ENCODE measurements around the gene TNFSF15. TPM values are rescaled to one million over a fixed set of nuclear protein-coding genes. Genes with fewer than 3 reads are reported as not detected.
A peak's percentile ranks its signal among the peaks of the same experiment; 100 is the strongest.

TNFSF15 gene
- total RNA-seq, result 1.3 and 7.3 TPM in 2 replicates

DNA sequence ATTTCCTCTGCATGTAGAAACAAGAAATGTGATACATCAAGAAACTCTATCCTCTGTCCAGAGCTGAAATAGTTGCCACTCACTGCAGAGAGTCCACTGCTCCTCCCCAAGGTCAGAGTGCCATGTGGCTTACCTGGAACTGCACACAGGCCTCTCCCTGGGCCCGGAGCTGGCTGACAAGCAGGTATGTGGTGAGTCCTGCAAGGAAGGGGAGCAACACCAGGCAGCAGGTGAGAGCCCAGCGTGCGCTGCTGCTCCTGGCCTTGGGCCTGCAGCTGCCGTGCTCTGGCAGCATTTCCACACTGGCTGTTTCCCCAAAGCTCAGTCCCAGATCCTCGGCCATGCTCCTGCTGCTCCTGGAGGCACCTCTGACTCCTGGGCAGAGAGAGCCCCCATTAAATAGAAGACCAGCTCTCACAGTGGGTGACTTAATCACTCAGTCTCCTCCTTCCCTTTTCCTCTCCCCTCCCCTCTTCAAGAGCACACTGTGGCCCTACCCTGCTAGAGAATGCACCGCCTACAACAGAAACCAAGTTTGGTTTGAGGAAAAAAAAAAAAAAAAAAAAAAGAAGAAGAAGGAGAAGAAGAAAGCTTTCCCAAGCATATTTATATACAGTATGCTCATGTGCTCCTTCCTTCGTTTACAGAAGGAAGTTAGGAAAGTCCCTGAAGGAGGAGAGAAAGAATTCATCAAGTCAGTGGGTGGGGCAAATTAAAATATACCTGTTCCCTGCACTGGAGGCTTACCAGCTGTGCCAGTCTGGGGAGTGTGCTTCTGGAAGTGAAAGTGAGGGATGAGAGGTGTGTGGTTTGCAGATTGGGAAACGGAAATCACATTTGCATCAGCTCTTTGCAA is at the start of gene TNFSF15:
Gene TNFSF15 (minus strand): TSS at position 370 of the 856 bp plus-strand sequence. CDS start 27 bp downstream, at position 343.
- peak; percentile 61 for DNase-seq (ENCODE audit: low read depth)

DNA sequence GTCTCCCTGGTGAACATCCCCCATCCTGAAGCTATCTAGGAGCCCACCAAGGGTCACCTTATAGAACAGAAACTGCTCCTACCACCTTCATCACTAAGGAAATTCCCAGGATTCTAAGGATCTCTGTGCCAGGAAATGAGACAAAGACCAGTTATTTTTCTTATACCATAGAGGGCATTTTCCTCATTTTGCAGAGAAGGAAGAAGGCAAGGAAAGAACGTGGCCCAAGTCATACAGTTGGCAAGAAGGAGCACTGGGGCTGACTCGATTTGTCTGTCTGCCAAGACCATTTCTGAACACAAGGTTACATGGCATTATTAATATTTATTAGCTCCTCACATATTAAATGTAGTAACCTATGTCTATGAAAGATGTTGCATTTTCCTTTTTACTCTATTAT is 49.6 kb upstream of the TNFSF15 start:
- no peak for DNase-seq (ENCODE audit: low read depth)

DNA sequence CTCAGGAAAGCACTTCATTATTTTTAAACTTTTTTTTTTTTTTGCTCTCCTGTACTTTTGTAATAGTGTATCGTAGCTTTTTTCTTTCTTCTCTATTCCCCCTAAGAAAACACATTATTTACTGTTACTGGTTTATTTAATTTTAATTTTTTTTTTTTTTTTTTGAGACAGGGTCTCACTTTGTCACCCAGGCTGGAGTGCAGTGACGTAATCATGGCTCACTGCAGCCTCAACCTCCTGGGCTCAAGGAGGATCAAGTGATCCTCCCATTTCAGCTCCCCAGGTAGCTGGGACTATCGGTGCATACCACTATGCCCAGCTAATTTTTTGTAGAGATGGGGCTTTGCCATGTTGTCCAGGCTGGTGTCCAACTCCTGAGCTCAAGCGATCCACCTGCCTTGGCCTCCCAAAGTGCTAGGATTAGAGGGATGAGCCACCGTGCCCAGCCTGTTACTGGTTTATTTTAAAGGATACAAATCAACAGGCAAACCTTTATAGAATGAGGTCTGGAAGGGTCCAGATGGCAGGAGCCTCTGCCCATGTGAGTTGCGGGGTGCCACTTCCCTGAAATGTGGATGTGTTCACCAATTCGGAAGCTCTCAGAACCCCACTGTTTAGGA is 49.0 kb upstream of the TNFSF15 start:
- no peak for DNase-seq (ENCODE audit: low read depth)

DNA sequence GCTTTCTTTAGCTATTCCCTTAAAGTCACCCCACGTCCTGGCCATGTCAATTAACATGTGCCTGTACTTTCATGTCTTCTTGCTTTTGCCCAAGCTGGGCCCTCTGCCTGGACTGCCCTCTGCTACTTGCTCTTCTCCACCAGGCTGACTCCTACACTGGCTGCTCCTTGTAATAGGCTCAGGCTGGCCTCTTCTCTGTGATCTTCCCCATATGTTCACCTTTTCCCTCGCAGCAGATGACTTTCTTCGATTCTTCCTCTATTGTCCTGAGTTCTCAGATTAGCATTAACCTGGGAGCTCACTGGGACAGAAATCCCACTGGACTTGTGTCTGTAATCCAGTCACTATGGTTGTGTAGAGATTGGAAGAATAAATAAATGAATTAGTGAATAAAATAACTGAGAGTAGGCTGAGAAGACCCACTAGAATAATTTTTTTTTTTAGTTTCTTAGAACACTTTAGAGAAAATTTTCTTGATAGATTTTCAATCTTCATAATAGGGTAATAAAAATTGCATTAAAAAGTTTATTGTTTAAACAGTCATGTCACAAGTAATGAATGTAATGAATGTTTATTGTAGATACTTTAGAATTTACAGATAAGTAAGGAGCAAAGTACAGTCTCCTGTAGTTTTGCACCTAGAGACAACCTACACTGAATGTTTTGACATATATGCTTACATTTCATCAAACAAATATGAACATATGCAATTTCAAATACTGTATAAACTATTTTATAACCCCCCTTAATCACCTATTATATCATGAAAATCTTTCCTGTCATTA is 47.4 kb upstream of the TNFSF15 start:
- DNase-seq (ENCODE audit: low read depth), result no peak

DNA sequence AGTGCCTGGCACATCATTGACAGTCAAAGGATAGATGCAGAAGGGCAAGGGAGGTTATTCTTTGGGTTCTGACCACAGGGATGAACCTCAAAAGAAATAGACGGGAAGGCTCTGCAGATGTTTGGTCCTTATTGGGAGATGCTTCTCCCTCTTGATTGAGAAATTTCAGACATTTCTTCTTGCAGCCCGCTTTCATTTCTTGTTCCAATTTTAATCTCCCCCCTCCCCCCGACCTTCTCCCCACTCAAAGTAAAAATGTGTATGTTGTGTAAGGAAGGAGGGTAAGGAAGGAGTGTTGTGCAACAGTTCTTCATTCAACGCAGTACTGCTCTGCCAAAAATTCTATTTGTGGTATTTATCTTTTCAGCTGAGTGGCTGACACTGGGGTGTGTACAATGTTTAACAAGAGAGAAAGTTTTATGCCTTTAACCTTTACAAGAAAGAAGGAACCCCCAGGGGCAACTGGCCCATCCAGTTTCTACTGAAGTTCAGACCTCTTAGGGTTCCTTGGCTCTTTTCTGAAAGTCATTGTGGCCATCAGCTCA is 46.3 kb upstream of the TNFSF15 start:
- peak; percentile 70 for DNase-seq (ENCODE audit: low read depth)

DNA sequence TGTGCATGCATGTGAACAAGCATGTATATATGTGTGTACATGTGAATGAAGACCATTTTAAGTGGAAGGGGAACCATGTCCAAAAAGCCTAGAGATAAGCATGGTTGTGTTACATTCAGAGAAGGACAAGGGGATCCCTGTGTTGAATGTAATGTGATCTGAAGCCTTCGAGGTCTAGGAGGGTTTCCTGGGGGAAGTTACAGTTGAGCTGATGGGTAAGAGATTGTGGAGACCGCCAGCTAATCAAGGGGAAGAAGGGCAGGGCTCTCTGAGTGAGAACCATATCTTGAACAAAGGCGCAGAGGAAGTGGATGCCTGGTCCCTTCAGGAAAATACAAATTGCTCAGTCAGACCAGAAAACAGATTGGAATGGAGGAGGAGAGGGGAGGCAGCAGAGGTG is 45.5 kb upstream of the TNFSF15 start:
- no peak for DNase-seq (ENCODE audit: low read depth)

DNA sequence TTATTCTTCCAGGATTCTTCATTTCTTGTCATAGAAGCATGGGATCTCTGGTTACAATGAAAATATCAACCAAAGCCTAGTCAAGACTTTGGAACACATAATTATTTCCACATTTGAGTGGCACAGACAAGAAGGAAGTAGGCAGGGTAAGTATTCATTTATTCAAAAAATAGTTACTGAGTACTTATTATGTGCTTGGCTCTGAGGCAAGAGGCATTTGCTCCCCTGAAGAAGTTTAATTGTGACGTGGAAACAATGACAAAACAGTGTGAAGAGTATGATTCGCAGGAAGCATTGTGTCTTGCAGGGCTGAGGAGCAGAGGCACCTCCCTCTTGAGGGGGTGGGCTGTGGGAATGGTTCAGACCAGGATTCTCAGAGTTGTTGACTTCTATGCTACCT is 45.0 kb upstream of the TNFSF15 start:
- peak; percentile 64 for DNase-seq (ENCODE audit: low read depth)

DNA sequence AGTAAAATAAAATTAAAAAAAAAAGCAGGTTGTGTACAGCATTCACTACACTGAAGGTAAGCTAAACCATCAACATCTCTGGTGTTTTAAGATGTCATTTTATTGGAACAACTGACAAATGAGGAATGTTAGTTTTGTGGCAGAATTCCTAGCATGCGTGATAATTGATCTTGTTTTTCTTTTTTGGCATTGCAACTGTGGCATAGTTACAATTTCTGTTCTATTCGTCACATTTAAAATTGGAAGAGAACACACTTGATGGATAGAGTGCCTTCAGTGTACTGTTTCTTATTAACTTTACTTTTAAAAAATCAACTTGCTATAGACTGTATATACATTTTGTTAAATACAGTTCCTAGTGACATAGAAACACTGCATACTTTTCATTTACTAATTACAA is 43.6 kb upstream of the TNFSF15 start:
- DNase-seq (ENCODE audit: low read depth), result no peak

DNA sequence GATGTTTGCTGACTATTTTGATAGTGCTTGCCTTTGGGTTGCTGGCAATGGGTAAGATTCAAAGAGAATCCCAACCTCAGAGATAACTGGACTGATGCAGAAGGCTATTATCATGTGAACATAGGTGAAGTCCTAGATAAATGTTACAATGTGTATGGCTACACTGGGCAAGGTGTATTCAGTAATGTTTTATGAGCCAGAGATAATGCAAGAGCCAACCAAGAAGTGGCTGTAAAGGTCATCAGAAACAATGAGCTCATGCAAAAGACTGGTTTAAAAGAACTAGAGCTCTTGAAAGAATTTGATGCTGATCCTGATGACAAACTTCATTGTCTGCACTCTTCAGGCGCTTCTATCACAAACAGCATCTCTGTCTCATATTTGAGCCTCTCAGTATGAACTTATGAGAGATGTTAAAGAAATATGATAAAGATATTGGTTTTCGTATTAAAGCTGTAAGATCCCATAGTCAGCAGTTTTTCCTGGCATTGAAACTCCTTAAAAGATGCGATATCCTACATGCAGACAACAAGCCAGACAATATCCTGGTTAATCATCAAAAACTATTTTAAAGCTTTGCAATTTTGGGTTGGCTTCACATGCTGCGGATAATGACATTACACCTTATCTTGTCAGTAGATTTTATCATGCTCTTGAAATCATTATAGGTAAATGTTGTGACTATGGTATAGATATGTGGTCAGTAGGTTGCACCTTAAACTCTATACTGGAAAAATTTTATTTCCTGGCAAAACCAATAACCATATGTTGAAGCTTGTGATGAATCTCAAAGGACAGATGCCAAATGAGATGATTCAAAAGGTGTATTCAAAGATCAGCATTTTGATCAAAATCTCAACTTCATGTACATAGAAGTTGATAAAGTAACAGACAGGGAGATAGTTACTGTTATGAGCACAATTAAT is 41.9 kb upstream of the TNFSF15 start:
- DNase-seq (ENCODE audit: low read depth), result no peak

DNA sequence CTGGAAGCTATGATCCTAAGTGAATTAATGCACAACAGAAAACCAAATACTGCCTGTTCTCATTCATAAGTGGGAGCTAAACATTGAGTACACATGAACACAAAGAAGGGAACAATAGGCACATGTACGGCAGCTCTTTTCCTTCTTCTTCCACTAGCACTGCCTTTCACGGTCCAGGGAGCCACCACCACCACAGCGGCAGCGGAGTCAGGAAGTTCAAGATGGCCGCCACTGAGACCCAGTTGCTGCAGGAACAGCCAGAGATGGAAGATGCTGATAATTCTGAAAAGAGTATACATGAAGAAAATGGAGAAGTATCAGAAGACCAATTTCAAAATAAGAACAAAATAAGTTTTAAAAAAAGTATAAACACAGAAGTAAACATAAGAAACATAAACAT is 39.5 kb upstream of the TNFSF15 start:
- DNase-seq (ENCODE audit: low read depth), result no peak

DNA sequence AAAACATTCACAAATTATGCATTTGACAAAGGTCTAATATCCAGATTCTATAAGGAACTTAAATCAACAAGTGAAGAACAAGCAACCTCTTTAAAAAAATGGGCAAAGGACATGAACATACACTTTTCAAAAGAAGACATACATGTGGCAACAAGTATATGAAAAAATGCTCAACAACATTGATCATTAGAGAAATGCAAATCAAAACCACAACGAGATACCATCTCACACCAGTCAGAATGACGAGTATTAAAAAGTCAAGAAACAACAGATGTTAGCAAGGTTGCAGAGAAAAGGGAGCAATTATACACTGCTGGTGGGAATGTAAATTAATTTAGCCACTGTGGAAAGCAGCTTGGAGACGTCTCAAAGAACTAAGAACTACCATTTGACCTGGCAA is 38.9 kb upstream of the TNFSF15 start:
- no peak for DNase-seq (ENCODE audit: low read depth)

DNA sequence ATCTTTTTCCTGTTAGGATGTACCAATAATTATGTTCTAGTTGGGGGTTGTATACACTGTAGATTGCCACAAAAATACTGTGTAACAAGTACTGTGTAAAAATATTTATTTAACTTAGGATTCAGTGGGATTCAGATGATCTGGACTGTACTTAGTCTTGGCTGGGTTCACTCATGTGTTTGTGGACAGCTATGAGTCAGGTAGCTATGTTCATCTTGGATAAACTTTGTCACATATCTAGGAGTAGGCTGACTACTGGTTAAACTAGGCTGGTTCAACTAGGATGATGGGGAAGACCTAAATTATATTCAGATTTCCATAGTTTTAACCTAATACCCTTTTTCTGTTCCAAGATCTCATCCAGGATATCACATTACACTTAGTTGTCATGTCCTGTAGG is 32.1 kb upstream of the TNFSF15 start:
- DNase-seq (ENCODE audit: low read depth), result peak; percentile 70

DNA sequence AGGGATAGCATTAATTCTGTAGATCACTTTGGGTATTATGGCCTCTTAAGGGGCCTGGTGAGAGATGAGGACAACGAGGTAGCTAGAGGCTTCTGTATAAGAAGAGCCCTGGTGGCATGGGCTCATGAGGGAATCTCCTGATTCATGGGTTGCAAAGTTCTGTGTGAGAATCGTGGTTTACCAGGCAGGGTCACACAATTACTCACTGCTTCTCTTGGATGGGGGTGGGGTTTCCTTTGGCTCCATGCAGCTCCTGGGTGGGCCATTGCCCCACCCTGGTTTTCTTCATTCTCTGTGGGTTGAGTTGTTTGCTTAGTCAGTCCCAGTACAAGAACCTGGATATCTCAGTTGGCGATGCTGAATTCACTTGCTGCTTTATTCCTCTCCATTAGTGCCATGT is 30.9 kb upstream of the TNFSF15 start:
- DNase-seq (ENCODE audit: low read depth), result peak; percentile 68

DNA sequence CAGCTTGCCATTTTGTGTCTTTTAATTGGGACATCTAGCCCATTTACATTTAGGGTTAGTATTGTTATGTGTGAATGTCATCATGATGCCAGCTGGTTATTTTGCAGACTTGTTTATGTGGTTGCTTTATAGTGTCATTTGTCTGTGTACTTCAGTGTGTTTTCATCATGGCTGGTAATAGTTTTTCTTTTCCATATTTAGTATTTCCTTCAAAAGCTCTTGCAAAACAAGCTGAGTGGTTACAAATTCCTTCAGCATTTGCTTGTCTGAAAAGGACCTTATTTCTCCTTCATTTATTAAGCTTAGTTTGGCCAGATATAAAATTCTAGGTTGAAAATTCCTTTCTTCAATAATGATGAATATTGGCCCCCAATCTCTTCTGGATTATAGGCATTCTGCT is 28.5 kb upstream of the TNFSF15 start:
- DNase-seq (ENCODE audit: low read depth), result no peak

DNA sequence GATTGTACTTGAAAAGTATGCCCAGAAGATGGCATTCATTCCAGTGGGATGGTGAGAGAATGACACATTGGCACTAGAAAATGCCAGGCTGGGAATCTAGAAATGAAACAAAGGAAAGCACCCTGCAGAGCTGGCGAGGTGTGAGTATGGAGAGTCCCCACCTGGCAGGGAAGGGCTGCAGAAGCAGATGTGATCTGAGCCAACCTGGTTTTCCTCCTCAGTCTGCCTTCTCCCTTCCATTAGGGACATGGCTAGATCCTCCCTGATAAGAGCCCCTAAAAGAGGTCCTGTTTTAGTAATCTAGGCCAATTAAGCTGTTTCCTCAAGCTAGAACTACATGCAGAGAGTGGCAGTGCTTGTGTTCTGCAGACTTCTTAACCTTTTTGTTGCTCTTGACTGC is 24.7 kb upstream of the TNFSF15 start:
- DNase-seq (ENCODE audit: low read depth), result peak; percentile 39

DNA sequence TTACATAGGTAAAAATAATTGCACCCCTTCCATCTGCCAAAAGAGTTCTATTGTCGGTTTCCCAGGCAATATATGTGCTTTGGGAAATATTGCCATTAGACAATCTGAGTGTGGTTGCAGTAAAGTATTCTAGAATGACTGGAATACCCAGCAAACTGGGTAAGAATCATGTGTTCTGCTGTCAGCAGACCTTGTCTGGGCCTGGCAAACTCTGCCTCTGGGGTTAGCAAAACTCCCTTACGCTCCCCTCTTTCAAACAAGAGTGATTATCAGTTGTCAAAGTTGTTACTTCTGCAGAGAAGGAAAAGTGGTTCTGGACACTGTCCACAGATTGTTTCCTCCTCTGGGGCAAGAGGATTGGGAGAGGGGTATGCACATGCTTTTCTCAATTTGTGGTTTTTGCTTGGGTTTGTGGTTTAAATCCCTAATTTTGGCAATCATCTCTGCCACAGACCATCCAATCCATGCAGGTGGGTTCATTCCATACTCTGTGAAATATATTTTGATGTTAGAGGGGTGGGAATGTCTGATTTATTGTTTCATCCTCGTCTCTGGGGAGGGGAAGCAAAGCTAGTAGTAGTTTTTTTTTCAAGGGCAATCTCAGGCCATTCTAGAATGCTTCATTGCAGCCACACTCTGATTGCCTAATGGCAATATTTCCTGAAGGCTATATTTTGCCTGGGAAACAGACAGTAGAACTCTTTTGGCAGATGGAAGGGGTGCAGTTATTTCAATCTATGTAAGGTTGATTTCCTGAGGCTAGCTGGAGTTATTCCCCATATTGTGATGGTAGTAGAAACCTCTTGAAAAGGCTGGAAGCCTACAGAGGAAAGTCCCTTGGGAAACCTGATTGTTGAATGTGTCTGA is 24.0 kb upstream of the TNFSF15 start:
- DNase-seq (ENCODE audit: low read depth), result no peak

DNA sequence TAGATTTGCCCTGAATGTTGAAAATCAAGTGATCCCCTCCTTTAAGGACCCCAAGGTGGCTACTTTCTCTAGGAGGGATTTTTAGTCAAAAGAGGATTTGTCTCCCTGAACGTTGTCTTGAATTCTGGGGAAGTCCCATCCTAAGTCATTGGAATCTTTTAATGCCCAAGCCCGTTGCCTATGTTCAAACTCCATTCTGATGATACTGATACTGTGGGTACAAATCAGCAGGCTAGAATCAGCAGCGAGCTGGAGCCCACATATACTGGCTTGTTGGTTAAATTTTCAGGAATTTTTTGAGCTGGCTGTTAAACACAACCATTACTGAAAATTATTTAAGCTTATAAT is 22.4 kb upstream of the TNFSF15 start:
- DNase-seq (ENCODE audit: low read depth), result no peak

DNA sequence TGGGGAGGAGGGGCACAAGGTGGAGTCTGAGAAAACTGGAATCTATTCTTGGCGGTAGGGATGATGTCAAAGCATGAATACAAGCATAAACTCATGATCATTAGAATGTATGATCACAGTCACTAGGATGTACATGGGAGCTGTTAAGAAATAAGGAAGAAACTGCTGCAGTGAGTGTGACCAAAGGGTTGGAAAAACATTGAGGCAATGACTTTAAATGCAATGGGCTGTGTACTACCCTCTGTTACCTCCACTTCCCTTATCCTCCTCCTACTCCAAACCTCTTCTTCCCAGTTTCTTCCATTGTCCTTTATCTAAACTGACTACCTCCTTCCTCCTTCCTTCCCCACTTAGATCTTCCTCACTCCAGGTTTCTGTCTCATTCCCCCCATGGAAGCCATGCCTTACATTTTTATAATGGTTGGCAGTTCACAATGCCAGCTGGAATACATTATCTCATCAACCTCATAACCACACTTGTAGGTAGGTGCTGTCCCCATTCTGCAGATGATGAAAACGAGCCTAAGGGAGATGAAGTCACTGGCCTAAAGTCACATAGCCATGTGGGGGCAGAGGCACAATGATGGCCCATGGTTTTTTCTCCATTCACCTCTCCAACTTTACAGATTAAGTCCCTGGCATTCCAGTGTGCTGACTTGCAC is 21.9 kb upstream of the TNFSF15 start:
- DNase-seq (ENCODE audit: low read depth), result no peak

DNA sequence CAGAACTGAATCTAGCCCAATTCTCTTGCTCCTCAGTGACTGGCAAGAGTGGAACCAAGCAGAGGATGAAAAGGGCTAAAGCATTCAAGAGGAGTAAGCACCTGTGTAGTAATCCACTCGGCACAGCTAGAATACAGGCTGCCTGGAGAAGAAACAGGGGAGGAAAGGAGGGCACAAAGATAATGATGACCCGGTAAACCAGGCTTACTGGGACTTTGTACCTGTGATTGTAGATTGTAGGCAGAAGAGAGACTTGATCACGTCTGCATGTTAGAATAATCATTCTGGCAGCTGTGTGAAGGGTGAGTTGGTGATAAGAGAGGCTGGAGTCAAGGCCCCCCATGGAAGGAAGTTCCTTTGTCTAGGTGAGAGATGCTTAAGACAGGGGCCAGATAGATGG is 20.6 kb upstream of the TNFSF15 start:
- no peak for DNase-seq (ENCODE audit: low read depth)
